IMR-90 (cell line): ENCODE data around the gene TMCO1. TPM values are rescaled to one million over a fixed set of nuclear protein-coding genes. Genes with fewer than 3 reads are reported as not detected.

Experiments
- ATAC-seq: fragments of 200-7000 bp; cut with Tn5 transposase; 2 replicates; pipeline ENCODE4 v1.9.1; 2020; ENCODE audit warnings: low read depth, mild to moderate bottlenecking, moderate library complexity
- BruUV-seq: library from RNA; stranded (reverse); fragments of 400-500 nt; replicated peaks from 2 replicates; lab custom pipeline; 2021; lab: Mats Ljungman, UMichigan
- CTCF ChIA-PET: fragments of 300-600 bp; formaldehyde crosslinking; extraction: SDS; loops from one replicate; lab custom pipeline; 2021; ENCODE audit warnings: antibody characterized with exemption; lab: Yijun Ruan, JAX
- POLR2A ChIA-PET: fragments of 300-600 bp; sonication (Branson Sonifier 250); formaldehyde crosslinking; loops from one replicate; lab custom pipeline; 2022; ENCODE audit warnings: antibody characterized with exemption; ENCODE audit not compliant: unreplicated experiment; lab: Charles Lee
- DNase-seq: peaks from one replicate; pipeline ENCODE4 v3.0.0; 2013
- H2AFZ ChIP-seq: replicated peaks from 2 replicates; pipeline ENCODE3; 2013; ENCODE audit warnings: low read length, mild to moderate bottlenecking; ENCODE audit not compliant: poor library complexity
- H2AK5ac ChIP-seq: 2 replicates; pipeline ENCODE4 v1.6.1; 2013; ENCODE audit warnings: low read depth, low read length, inconsistent platforms
- H2AK9ac ChIP-seq: replicated peaks from 2 replicates; pipeline ENCODE3; 2013; ENCODE audit warnings: mild to moderate bottlenecking, low read depth, low read length, moderate library complexity; ENCODE audit not compliant: poor library complexity
- H2BK120ac ChIP-seq: 2 replicates; pipeline ENCODE4 v1.6.1; 2013; ENCODE audit warnings: low read depth, low read length, inconsistent platforms
- H2BK15ac ChIP-seq: 3 replicates; pipeline ENCODE4 v1.6.1; 2013; ENCODE audit warnings: low read depth, low read length, inconsistent platforms
- H2BK20ac ChIP-seq: 2 replicates; pipeline ENCODE4 v1.6.1; 2013; ENCODE audit warnings: low read depth, mild to moderate bottlenecking, inconsistent platforms, low read length, moderate library complexity
- H2BK5ac ChIP-seq: 2 replicates; pipeline ENCODE4 v1.6.1; 2013; ENCODE audit warnings: mild to moderate bottlenecking, low read depth, low read length, inconsistent platforms; ENCODE audit not compliant: poor library complexity, severe bottlenecking
- H3K14ac ChIP-seq: replicated peaks from 2 replicates; pipeline ENCODE4 v1.6.1; 2013; ENCODE audit warnings: low read depth, low read length, inconsistent platforms
- H3K18ac ChIP-seq: 2 replicates; pipeline ENCODE4 v1.6.1; 2013; ENCODE audit warnings: low read depth, low read length, control low read depth
- H3K23ac ChIP-seq: 2 replicates; pipeline ENCODE4 v1.6.1; 2013; ENCODE audit warnings: low read depth, low read length, inconsistent platforms
- H3K27ac ChIP-seq: 2 replicates; pipeline ENCODE4 v1.5.1; 2013; ENCODE audit warnings: mild to moderate bottlenecking, control low read depth, low read length; ENCODE audit not compliant: insufficient read depth
- H3K27me3 ChIP-seq: 2 replicates; pipeline ENCODE4 v1.6.1; 2013; ENCODE audit warnings: low read length; ENCODE audit not compliant: control insufficient read depth, insufficient read depth
- H3K36me3 ChIP-seq: 2 replicates; pipeline ENCODE4 v1.6.1; 2013; ENCODE audit warnings: low read length, mixed read lengths; ENCODE audit not compliant: control insufficient read depth, insufficient read depth
- H3K4ac ChIP-seq: 2 replicates; pipeline ENCODE4 v1.6.1; 2013; ENCODE audit warnings: low read depth, low read length, inconsistent platforms
- H3K4me1 ChIP-seq: 2 replicates; pipeline ENCODE4 v1.6.1; 2013; ENCODE audit warnings: low read length, mixed read lengths; ENCODE audit not compliant: control insufficient read depth, insufficient read depth
- H3K4me2 ChIP-seq: 2 replicates; pipeline ENCODE4 v1.6.1; 2013; ENCODE audit warnings: low read depth, mild to moderate bottlenecking, control low read depth, low read length, moderate library complexity
- H3K4me3 ChIP-seq: 2 replicates; pipeline ENCODE4 v1.5.1; 2013; ENCODE audit warnings: low read depth, mild to moderate bottlenecking, control low read depth, low read length, moderate library complexity; ENCODE audit not compliant: insufficient read depth
- H3K56ac ChIP-seq: 2 replicates; pipeline ENCODE4 v1.6.1; 2013; ENCODE audit warnings: low read length, inconsistent platforms; ENCODE audit not compliant: insufficient read depth; ENCODE audit errors: extremely low read depth
- H3K79me1 ChIP-seq, 2 experiments: 2 replicates each; pipeline ENCODE4 v1.6.1; 2013; ENCODE audit warnings: low read length in 2 of 2, inconsistent platforms in 1 of 2, low read depth in 1 of 2
- H3K9ac ChIP-seq: 2 replicates; pipeline ENCODE4 v1.6.1; 2013; ENCODE audit warnings: low read depth, low read length, control low read depth
- H3K9me1 ChIP-seq: 2 replicates; pipeline ENCODE4 v1.6.1; 2013; ENCODE audit warnings: low read length, inconsistent platforms; ENCODE audit not compliant: insufficient read depth
- H3K9me3 ChIP-seq: 2 replicates; pipeline ENCODE4 v1.6.1; 2013; ENCODE audit warnings: low read length; ENCODE audit not compliant: control insufficient read depth, insufficient read depth
- H4K20me1 ChIP-seq: 2 replicates; pipeline ENCODE4 v1.6.1; 2013; ENCODE audit warnings: low read length, inconsistent platforms; ENCODE audit not compliant: insufficient read depth
- H4K5ac ChIP-seq: 2 replicates; pipeline ENCODE4 v1.6.1; 2013; ENCODE audit warnings: mild to moderate bottlenecking, low read depth, low read length, control low read depth
- H4K8ac ChIP-seq, 2 experiments: 2 replicates each; pipeline ENCODE4 v1.6.1; 2013; ENCODE audit warnings: low read depth in 2 of 2, low read length in 2 of 2, control low read depth in 1 of 2, inconsistent platforms in 1 of 2
- H4K91ac ChIP-seq: 2 replicates; pipeline ENCODE4 v1.6.1; 2013; ENCODE audit warnings: low read depth, low read length, inconsistent platforms; ENCODE audit not compliant: insufficient read depth
- CHD1 ChIP-seq: IDR thresholded peaks from 2 replicates; pipeline ENCODE4 v1.6.1; 2012; ENCODE audit warnings: low read depth, low read length, improper control_type of control experiment
- FOS ChIP-seq: fragments of 150-350 bp; IDR thresholded peaks from 2 replicates; pipeline ENCODE4 v1.6.1; 2016; ENCODE audit warnings: low read depth, low read length
- POLR2A ChIP-seq: IDR thresholded peaks from 2 replicates; pipeline ENCODE4 v1.6.1; 2012; ENCODE audit warnings: mild to moderate bottlenecking, low read depth, low read length
- RCOR1 ChIP-seq: IDR thresholded peaks from 2 replicates; pipeline ENCODE4 v1.6.1; 2012; ENCODE audit warnings: mild to moderate bottlenecking, low read length, improper control_type of control experiment; ENCODE audit not compliant: insufficient replicate concordance
- dilution Hi-C: fragments of 300-500 bp; cut with HindIII; formaldehyde crosslinking; loops from one replicate; pipeline ENCODE4 v1.14.3; 2018; ENCODE audit warnings: low sequenced_read_pairs; ENCODE audit not compliant: unreplicated experiment
- in situ Hi-C: fragments of 300-500 bp; cut with MboI; formaldehyde crosslinking; loops from 3 replicates; pipeline ENCODE4 v1.14.3; 2019; ENCODE audit warnings: low sequenced_read_pairs, inconsistent platforms, mixed read lengths
- intact Hi-C: fragments of 100-400 bp; cut with micrococcal nuclease; formaldehyde crosslinking; loops from 2 replicates; pipeline ENCODE4 v1.10.0; 2022
- polyA plus RNA-seq, 3 experiments: library from polyadenylated mRNA; depleted of rRNA; stranded (reverse); fragments of >200 nt; gene quantifications; 2 replicates each; pipeline ENCODE4 v1.2.3, GENCODE V29; 2012; ENCODE audit warnings: low replicate concordance in 1 of 3
- total RNA-seq: library from RNA; depleted of rRNA; stranded (reverse); fragments of >200 nt; gene quantifications from 2 replicates; pipeline ENCODE4 v1.2.3, GENCODE V29; 2012
- TF ChIP-seq, protein P1 (sequence below): fragments of 150-350 bp; IDR thresholded peaks from 2 replicates; pipeline ENCODE4 v1.6.1; 2017; ENCODE audit warnings: mild to moderate bottlenecking, antibody characterized with exemption, low read length, low read depth

Gene TMCO1
- total and polyA plus RNA-seq, 2 of the 4 experiments (the other 2 are of a cell fraction): 86.4 to 113 TPM

- no peak overlapping the region for H2AK5ac ChIP-seq
- no peak overlapping the region for H3K4ac ChIP-seq
- H2AK9ac ChIP-seq: no peak overlapping the region
- H2BK15ac ChIP-seq: no peak overlapping the region
- DNase-seq (no peak), ATAC-seq (no peak)
- H2BK20ac ChIP-seq: no peak overlapping the region
- H3K27ac ChIP-seq: no peak overlapping the region
- no peak overlapping the region for H3K4me2 ChIP-seq
- H3K23ac ChIP-seq: no peak overlapping the region
- CTCF ChIA-PET: interaction anchor here (0.7 kb wide), 1 partner anchor 35 kb away, joined by 3 read pairs; no protein-coding TSS in a partner anchor
- in situ Hi-C loops: no loop called here
- H3K56ac ChIP-seq: no peak overlapping the region
- H4K20me1 ChIP-seq: no peaks in the 10 kb centered on the region
- no TSS peak for BruUV-seq
- H3K27me3 ChIP-seq: no peaks in the 10 kb centered on the region
- no peak overlapping the region for H4K5ac ChIP-seq
- H3K79me1 ChIP-seq: peaks cover 5 to 10% of the 10 kb centered on the region in 2 experiments; a peak in 3 of 4 replicates
- POLR2A ChIA-PET: interaction anchor here (0.6 kb wide), 2 partner anchors 57 to 60 kb away, joined by 3 to 4 read pairs; partner anchors contain the start of gene ALDH9A1
- no peak overlapping the region for H4K91ac ChIP-seq
- H3K4me3 ChIP-seq: no peak overlapping the region
- no peak overlapping the region for H2AFZ ChIP-seq
- dilution Hi-C loops: no loop called here
- no peak for TF ChIP-seq RCOR1
- no peak for TF ChIP-seq FOS
- TF ChIP-seq CHD1: no peak
- TF ChIP-seq POLR2A: no peak
- TF ChIP-seq, protein P1, sequence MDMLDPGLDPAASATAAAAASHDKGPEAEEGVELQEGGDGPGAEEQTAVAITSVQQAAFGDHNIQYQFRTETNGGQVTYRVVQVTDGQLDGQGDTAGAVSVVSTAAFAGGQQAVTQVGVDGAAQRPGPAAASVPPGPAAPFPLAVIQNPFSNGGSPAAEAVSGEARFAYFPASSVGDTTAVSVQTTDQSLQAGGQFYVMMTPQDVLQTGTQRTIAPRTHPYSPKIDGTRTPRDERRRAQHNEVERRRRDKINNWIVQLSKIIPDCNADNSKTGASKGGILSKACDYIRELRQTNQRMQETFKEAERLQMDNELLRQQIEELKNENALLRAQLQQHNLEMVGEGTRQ: no peak
- no peak overlapping the region for H2BK5ac ChIP-seq
- no peak overlapping the region for H3K18ac ChIP-seq
- no peak overlapping the region for H2BK120ac ChIP-seq
- H3K4me1 ChIP-seq: no peaks in the 10 kb centered on the region
- no peak overlapping the region for H3K9ac ChIP-seq
- H3K9me3 ChIP-seq: no peaks in the 10 kb centered on the region
- no peaks in the 10 kb centered on the region for H3K9me1 ChIP-seq
- H3K36me3 ChIP-seq: peaks cover 15% of the 10 kb centered on the region
- no peak overlapping the region for H4K8ac ChIP-seq
- intact Hi-C loops: no loop called here
- H3K14ac ChIP-seq: no peak overlapping the region
Observed at GRCh38 chr1:165755393-165756010, 13.2 kb downstream of the TMCO1 start.
